Measurements from ENCODE around the gene IMP3.
"Not testable (repeated sequence)": the region's sequence is repeated elsewhere in the genome, so short reads cannot be mapped to it uniquely, and the experiment has no call there.

The IMP3 gene

DNA sequence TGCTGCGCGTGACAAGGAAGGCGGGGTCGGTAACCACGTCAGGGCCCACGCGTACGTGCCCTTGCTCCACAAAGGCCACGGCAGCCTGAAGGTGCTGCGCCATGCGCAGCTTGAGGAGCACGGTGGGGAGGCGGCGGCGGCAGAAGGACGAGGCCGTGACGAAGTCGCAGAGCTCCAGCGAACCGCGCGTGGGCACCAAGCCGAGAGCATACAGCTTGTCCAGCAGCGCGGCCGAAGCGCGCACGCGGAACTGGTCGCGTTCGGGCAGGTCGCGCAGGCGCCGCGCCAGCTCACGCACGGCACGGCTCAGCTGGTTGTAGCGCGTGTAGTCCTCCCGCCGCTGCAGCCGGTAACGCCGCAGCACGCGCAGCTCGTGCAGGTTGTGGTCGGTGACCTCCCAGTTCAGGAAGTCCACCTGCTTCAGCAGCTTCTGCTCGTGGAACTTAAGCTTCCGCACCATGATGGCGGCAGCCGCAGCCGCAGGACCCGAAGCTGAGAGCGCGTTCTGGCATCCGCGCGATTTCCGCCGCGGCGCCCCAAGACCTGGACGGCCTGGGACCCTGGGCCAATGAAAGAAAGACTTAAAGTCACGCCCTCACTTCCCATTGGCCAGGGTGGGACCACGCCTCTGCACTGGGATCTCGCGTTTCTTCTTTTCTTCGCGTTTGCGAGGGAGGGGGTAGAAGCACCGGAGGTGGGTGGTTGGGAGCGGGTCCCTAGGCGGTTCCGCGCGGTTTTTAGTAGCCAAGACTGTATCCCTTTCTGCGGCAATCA lies at the start of gene IMP3:
IMP3 (minus strand) TSS at position 516 of the 774 bp plus-strand sequence; CDS start at position 460, 56 bp downstream.
- in situ Hi-C loops (cut with HindIII; ENCODE audit: low sequenced_read_pairs), result loop anchor here (5.0 to 25.0 kb wide), 2 partner anchors 33 to 178 kb away; partner anchors contain the start of gene SIN3A

- in situ Hi-C loops (cut with HindIII; ENCODE audit: low sequenced_read_pairs), result not testable (repeated sequence)
These were observed 49.4 kb upstream of the IMP3 start for GRCh38 chr15:75689429-75689828.

DNA sequence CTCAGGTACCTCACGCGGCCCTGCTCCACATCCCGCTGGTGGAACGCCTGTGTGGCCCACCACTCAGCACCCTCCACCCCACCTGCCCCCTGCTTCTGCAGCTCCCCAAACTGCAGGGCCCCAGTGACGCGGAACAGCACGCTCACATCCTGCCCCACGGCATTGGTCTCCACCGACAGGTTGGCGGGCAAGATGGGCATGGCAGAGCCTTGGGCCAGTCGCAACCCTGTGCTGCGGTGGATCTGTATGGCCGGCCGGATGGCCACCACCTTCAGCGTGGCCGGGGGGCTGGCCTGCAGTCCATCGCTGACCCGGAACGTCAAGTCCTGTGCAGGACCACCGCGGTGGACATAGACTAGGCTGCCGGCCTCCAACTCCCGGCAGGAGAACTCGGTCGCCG lies 48.8 kb upstream of the IMP3 start:
- in situ Hi-C loops (cut with HindIII; ENCODE audit: low sequenced_read_pairs), result no loop called here

GRCh38 chr15:75688278-75688557 lies 48.2 kb upstream of the IMP3 start:
- in situ Hi-C loops (cut with HindIII; ENCODE audit: low sequenced_read_pairs), result no loop called here

DNA sequence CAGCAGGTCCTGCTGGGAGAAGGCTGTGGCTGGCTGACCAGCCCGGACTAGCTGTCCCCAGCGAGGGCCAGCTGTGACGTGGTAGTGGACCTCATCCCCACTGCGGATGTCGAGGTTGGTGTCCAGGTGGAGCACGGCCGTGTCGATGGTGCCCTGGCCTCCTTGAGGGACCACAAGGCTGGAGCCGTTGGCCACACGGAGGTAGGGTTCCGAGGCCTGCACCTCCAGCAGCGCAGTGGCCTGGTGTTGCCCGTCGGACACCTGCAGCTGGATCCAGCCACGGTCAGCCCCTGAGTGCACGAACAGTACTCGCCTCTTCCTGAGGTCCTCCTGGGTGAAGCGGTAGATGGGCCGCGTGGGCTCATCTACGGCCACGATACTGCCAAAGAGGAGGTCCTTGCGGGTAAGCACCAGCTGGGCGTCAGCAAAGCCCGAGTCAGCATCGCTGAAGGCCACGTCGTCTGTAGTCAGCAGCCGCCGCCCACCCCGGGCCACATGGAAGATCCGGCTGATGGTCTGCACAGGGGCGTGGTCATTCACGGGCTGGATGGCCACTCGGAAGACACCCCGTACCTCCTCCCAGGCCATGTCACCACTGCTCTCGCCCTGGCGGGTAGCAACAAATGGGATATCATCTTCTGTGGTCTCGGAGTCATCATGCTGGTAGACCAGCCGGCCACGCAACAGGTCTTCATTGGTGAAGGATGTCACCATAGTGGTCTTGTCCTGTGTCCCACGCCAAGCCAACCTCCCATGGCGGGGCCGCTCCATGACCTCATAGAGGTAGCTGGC lies 47.7 kb upstream of the IMP3 start:
- in situ Hi-C loops (cut with HindIII; ENCODE audit: low sequenced_read_pairs), result no loop called here

- in situ Hi-C loops (cut with HindIII; ENCODE audit: low sequenced_read_pairs), result not testable (repeated sequence)
These were observed 46.2 kb upstream of the IMP3 start for GRCh38 chr15:75686212-75686642.

DNA sequence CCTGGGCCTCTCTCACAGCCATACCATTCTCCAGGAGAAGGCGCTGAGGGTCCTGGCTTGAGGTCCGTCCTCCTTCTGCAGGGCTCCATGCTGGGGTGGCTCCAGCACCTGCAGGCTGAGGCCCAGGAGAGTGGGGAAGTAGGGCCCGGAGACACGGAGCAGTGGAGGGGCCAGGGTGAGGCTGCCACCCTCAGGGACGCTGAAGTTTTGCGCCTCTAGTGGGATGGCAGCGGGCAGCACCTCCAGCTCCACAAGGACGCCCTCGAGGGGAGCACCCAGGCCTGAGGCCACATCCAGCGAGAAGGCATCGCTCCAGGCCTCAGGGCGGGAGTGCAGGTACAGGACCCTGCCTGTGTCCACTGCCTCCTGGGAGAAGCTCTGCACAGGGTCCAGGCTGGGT lies 45.2 kb upstream of the IMP3 start:
- in situ Hi-C loops (cut with HindIII; ENCODE audit: low sequenced_read_pairs), result no loop called here

DNA sequence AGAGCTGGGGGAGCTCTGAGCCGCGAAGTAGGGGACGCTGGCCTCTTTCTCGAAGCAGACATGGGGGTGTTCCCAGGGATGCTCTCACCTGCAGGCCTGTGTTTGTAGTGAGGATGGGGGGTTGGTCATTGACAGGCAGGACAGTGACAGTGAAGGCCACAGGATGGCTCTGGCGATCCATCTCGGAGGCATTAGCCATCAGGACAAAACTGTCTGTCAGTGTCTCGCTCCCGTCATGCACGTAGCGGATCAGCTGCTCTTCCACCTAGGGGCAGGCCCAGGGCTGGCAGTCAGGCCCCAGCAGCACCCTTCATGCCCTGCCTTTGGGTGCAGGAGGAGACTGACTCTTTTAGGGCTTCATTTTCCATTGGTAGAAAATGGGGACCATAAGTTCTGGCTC lies 44.6 kb upstream of the IMP3 start:
- in situ Hi-C loops (cut with HindIII; ENCODE audit: low sequenced_read_pairs), result no loop called here

DNA sequence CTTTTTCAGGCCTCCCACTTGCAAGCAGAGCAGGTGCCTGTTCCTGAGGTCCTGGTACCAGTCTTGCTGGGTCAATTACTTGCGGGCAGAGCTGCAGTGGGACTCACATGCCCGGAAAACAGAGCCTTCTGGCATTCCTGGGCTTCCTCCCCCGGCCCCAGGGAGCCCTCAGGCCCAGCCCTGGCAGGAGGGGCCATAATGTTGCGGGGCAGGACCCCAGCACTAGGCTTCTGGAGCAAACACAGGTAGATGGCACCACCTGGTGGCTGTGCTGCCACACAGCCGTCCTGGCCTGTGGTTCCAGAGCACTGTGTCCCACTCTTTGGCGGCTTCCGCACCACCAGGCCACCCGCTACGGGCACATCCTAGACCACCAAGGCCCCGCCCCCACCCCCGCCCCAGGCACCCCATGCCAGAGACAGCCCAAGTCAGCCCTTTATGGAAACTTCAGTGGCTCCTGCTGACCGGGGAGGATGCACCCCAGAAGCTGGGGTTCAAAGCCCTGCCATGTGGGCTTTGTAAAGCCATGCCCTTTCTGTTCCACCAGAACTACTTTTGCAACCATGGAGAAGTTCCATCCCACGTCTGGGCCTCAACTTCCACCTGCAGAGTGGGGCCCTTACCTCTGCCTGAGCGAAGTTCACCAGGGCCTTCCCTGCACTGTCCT lies 43.8 kb upstream of the IMP3 start:
- in situ Hi-C loops (cut with HindIII; ENCODE audit: low sequenced_read_pairs), result not testable (repeated sequence)

- in situ Hi-C loops (cut with HindIII; ENCODE audit: low sequenced_read_pairs), result no loop called here
These were observed 42.4 kb upstream of the IMP3 start for GRCh38 chr15:75682181-75683135.

- in situ Hi-C loops (cut with HindIII; ENCODE audit: low sequenced_read_pairs), result no loop called here
These were observed 40.2 kb upstream of the IMP3 start for GRCh38 chr15:75680007-75680789.

DNA sequence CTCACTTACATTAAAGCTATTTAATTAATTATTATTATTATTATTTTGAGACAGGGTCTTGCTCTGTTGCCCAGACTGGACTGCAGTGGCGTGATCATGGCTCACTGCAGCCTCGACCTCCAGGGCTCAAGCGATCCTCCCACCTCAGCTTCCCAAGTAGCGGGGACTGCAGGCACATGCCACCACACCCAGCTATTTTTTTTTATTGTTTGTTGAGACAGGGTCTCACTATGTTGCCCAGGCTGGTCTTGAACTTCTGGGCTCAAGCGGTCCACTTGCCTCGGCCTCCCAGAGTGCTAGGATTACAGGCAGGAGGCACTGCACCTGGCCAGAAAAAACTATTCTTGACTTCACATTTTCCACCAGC lies 38.3 kb upstream of the IMP3 start:
- in situ Hi-C loops (cut with HindIII; ENCODE audit: low sequenced_read_pairs), result loop anchor here (5.0 kb wide), 1 partner anchor 81 kb away; no protein-coding TSS in a partner anchor

- in situ Hi-C loops (cut with HindIII; ENCODE audit: low sequenced_read_pairs), result loop anchor here (5.0 kb wide), 1 partner anchor 80 kb away; no protein-coding TSS in a partner anchor
These were observed 37.7 kb upstream of the IMP3 start for GRCh38 chr15:75677465-75678323.

- in situ Hi-C loops (cut with HindIII; ENCODE audit: low sequenced_read_pairs), result loop anchor here (5.0 kb wide), 1 partner anchor 80 kb away; no protein-coding TSS in a partner anchor
These were observed 36.9 kb upstream of the IMP3 start for GRCh38 chr15:75676688-75677464.

- in situ Hi-C loops (cut with HindIII; ENCODE audit: low sequenced_read_pairs), result loop anchor here (5.0 kb wide), 1 partner anchor 78 kb away; no protein-coding TSS in a partner anchor
These were observed 35.8 kb upstream of the IMP3 start for GRCh38 chr15:75675579-75676404.

GRCh38 chr15:75674366-75674765 lies 34.3 kb upstream of the IMP3 start:
- in situ Hi-C loops (cut with HindIII; ENCODE audit: low sequenced_read_pairs), result no loop called here
